ENCODE results near the gene C10orf90. TPM values are rescaled to one million over a fixed set of nuclear protein-coding genes. Genes with fewer than 3 reads are reported as not detected.

C10orf90 gene
- total RNA-seq, 1 donor from 2014 or later, result not detected

- Histone ChIP-seq H3K9me3 (ENCODE audit: low read depth) (no peaks in the 10 kb centered on the region), H2AFZ (replicated peaks) (no peak overlapping the region), H3K4me1 (peaks cover 19% of the 10 kb centered on the region), H3K27me3 (no peaks in the 10 kb centered on the region), H3F3A (ENCODE audit: low read depth) (peaks cover 18% of the 10 kb centered on the region), H4K20me1 (ENCODE audit: low read depth) (no peaks in the 10 kb centered on the region), H3K4me2 (no peak overlapping the region), H3K79me2 (ENCODE audit: low read depth) (no peaks in the 10 kb centered on the region), H3K9ac (no peak overlapping the region), H3K36me3 (no peaks in the 10 kb centered on the region), H3K27ac (no peak overlapping the region), H3K4me3 (no peak overlapping the region)
- Mint-ChIP-seq H3K27me3 (ENCODE audit: insufficient read depth, low read depth) (peaks cover 2% of the 10 kb centered on the region), H3K4me1 (peaks cover 10% of the 10 kb centered on the region), H3K27ac (no peak overlapping the region), H3K4me3 (no peak overlapping the region), H3K9me3 (no peaks in the 10 kb centered on the region), H3K36me3 (no peaks in the 10 kb centered on the region)
- no peak for DNase-seq (ENCODE audit: low spot score)
- TF ChIP-seq EZH2phosphoT487 (IDR thresholded peaks at IDR 0.05) (no peak), EZH2 (IDR thresholded peaks at IDR 0.05) (no peak), CTCF (IDR thresholded peaks at IDR 0.05) (no peak)
Observed at GRCh38 chr10:126595160-126595559, 75.3 kb downstream of the C10orf90 start.

GRCh38 chr10:126593968-126594701 is 76.4 kb downstream of the C10orf90 start:
- DNase-seq (ENCODE audit: low spot score), result no peak
- TF ChIP-seq CTCF (IDR thresholded peaks at IDR 0.05), result no peak
- TF ChIP-seq EZH2phosphoT487 (IDR thresholded peaks at IDR 0.05), result no peak
- TF ChIP-seq EZH2 (IDR thresholded peaks at IDR 0.05), result no peak
- H3K9ac ChIP-seq, result no peak overlapping the region
- H3K79me2 ChIP-seq (ENCODE audit: low read depth), result no peaks in the 10 kb centered on the region
- H3K4me1 ChIP-seq, result peaks cover 9% of the 10 kb centered on the region
- H3K36me3 ChIP-seq, result no peaks in the 10 kb centered on the region
- H4K20me1 ChIP-seq (ENCODE audit: low read depth), result no peaks in the 10 kb centered on the region
- Mint-ChIP-seq H3K27me3 (ENCODE audit: insufficient read depth, low read depth) (no peaks in the 10 kb centered on the region), H3K36me3 (no peaks in the 10 kb centered on the region), H3K4me3 (no peak overlapping the region), H3K9me3 (no peaks in the 10 kb centered on the region), H3K27ac (no peak overlapping the region), H3K4me1 (no peaks in the 10 kb centered on the region)
- no peaks in the 10 kb centered on the region for H3K9me3 ChIP-seq (ENCODE audit: low read depth)
- H3K4me2 ChIP-seq, result no peak overlapping the region
- H2AFZ ChIP-seq (replicated peaks), result no peak overlapping the region
- no peak overlapping the region for H3K4me3 ChIP-seq
- H3K27me3 ChIP-seq, result no peaks in the 10 kb centered on the region
- no peak overlapping the region for H3K27ac ChIP-seq
- H3F3A ChIP-seq (ENCODE audit: low read depth), result peaks cover 8% of the 10 kb centered on the region

GRCh38 chr10:126592901-126593300 is 77.6 kb downstream of the C10orf90 start:
- no peak for DNase-seq (ENCODE audit: low spot score)
- Histone ChIP-seq H3K79me2 (ENCODE audit: low read depth) (no peaks in the 10 kb centered on the region), H3K27me3 (no peaks in the 10 kb centered on the region), H3K36me3 (no peaks in the 10 kb centered on the region), H3K9ac (no peak overlapping the region), H3K4me2 (no peak overlapping the region), H3K9me3 (ENCODE audit: low read depth) (no peaks in the 10 kb centered on the region), H4K20me1 (ENCODE audit: low read depth) (no peaks in the 10 kb centered on the region), H2AFZ (replicated peaks) (no peak overlapping the region), H3K4me3 (no peak overlapping the region), H3F3A (ENCODE audit: low read depth) (no peaks in the 10 kb centered on the region), H3K4me1 (no peaks in the 10 kb centered on the region), H3K27ac (no peak overlapping the region)
- no peak overlapping the region for H3K27ac Mint-ChIP-seq
- no peaks in the 10 kb centered on the region for H3K36me3 Mint-ChIP-seq
- H3K4me3 Mint-ChIP-seq, result no peak overlapping the region
- no peaks in the 10 kb centered on the region for H3K27me3 Mint-ChIP-seq (ENCODE audit: insufficient read depth, low read depth)
- no peaks in the 10 kb centered on the region for H3K4me1 Mint-ChIP-seq
- TF ChIP-seq CTCF (IDR thresholded peaks at IDR 0.05), result no peak
- no peak for TF ChIP-seq EZH2phosphoT487 (IDR thresholded peaks at IDR 0.05)
- TF ChIP-seq EZH2 (IDR thresholded peaks at IDR 0.05), result no peak
- H3K9me3 Mint-ChIP-seq, result no peaks in the 10 kb centered on the region

Measured in neural progenitor cell (in vitro differentiated cells).